ENCODE data around the gene WDR27. TPM values are rescaled to one million over a fixed set of nuclear protein-coding genes. Genes with fewer than 3 reads are reported as not detected.

The WDR27 gene
- polyA plus RNA-seq, 3 donors = 0.95 to 20.5 (median 2.0) TPM

- Histone ChIP-seq H3K36me3 (replicated peaks in 1 of 2; ENCODE audit: control insufficient read depth in 1 of 2, insufficient read depth in 2 of 2, low read length in 2 of 2) (no peaks in the 10 kb centered on the region), H3K27ac (ENCODE audit: low read depth in 1 of 2, low read length in 2 of 2) (no peak overlapping the region), H2AFZ (ENCODE audit: insufficient read depth, low read depth, low read length, poor library complexity, severe bottlenecking) (no peak overlapping the region), H3K4me1 (ENCODE audit: control insufficient read depth in 1 of 2, insufficient read depth in 2 of 2, low read length in 2 of 2) (no peaks in the 10 kb centered on the region), H3K79me2 (ENCODE audit: insufficient read depth, low read length) (no peaks in the 10 kb centered on the region), H3K9me3 (replicated peaks in 1 of 2; ENCODE audit: control insufficient read depth in 1 of 2, insufficient read depth in 1 of 2, low read length in 2 of 2) (peaks cover 13 to 15% of the 10 kb centered on the region in 2 donors), H3K4me2 (replicated peaks; ENCODE audit: extremely low read depth, low read length, poor library complexity, severe bottlenecking) (no peak overlapping the region), H3K27me3 (ENCODE audit: control insufficient read depth in 2 of 2, insufficient read depth in 2 of 2, low read length in 2 of 2) (no peaks in the 10 kb centered on the region), H4K20me1 (ENCODE audit: insufficient read depth, low read length) (no peaks in the 10 kb centered on the region), H3K9ac (ENCODE audit: insufficient read depth, low read length, poor library complexity, severe bottlenecking) (no peak overlapping the region), H3K4me3 (replicated peaks in 1 of 3; ENCODE audit: low read depth in 2 of 3, low read length in 3 of 3) (no peak overlapping the region)
- no peak overlapping the region for H3K27ac Mint-ChIP-seq
- H3K4me3 Mint-ChIP-seq = no peak overlapping the region
- TF ChIP-seq, protein P1, sequence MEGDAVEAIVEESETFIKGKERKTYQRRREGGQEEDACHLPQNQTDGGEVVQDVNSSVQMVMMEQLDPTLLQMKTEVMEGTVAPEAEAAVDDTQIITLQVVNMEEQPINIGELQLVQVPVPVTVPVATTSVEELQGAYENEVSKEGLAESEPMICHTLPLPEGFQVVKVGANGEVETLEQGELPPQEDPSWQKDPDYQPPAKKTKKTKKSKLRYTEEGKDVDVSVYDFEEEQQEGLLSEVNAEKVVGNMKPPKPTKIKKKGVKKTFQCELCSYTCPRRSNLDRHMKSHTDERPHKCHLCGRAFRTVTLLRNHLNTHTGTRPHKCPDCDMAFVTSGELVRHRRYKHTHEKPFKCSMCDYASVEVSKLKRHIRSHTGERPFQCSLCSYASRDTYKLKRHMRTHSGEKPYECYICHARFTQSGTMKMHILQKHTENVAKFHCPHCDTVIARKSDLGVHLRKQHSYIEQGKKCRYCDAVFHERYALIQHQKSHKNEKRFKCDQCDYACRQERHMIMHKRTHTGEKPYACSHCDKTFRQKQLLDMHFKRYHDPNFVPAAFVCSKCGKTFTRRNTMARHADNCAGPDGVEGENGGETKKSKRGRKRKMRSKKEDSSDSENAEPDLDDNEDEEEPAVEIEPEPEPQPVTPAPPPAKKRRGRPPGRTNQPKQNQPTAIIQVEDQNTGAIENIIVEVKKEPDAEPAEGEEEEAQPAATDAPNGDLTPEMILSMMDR (IDR thresholded peaks at IDR 0.05) = no peak
- no peak for DNase-seq
- H3K36me3 Mint-ChIP-seq = no peaks in the 10 kb centered on the region
- intact Hi-C loops (cut with micrococcal nuclease) = no loop called here
- peaks cover 2 to 22% (median 17%) of the 10 kb centered on the region in 7 donors for H3K9me3 Mint-ChIP-seq
- peaks cover 0 to 1% (median 0%) of the 10 kb centered on the region in 3 donors for H3K27me3 Mint-ChIP-seq (ENCODE audit: low read depth in 3 of 3)
- no peaks in the 10 kb centered on the region for H3K4me1 Mint-ChIP-seq
Observed at GRCh38 chr6:169521825-169522224, 180.0 kb downstream of the WDR27 start.

DNA sequence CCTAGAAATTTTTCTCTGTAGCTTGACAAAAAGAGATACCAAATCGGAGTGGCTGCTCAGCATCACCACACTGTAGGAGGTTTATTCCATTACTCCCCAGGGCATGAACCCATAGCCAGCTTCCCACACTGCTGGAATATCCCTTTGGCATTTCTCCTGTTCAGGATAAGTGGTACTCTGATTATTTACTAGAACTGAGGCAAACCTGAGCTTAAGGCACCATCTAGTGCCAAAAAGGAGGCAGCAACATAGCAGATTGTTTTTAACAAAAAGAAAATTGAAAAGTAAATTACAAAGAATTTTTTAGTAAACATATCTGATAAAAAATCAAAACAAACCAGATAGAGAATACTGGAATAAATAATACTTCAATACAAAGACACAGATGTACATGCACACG, 181.7 kb downstream of the WDR27 start:
- Mint-ChIP-seq H3K27me3 (ENCODE audit: low read depth in 3 of 3) (peaks cover 0 to 1% (median 0%) of the 10 kb centered on the region in 3 donors), H3K9me3 (peaks cover 2 to 24% (median 15%) of the 10 kb centered on the region in 7 donors)
- H3K27me3 ChIP-seq (ENCODE audit: control insufficient read depth in 2 of 2, insufficient read depth in 2 of 2, low read length in 2 of 2) = no peaks in the 10 kb centered on the region

More for the DNA sequence above, 181.7 kb downstream of the WDR27 start:
- TF ChIP-seq, protein P1 (IDR thresholded peaks at IDR 0.05) = no peak
- no peak overlapping the region for H3K4me3 Mint-ChIP-seq
- intact Hi-C loops (cut with micrococcal nuclease) = no loop called here
- Histone ChIP-seq H3K27ac (ENCODE audit: low read depth in 1 of 2, low read length in 2 of 2) (no peak overlapping the region), H3K36me3 (replicated peaks in 1 of 2; ENCODE audit: control insufficient read depth in 1 of 2, insufficient read depth in 2 of 2, low read length in 2 of 2) (no peaks in the 10 kb centered on the region), H3K9ac (ENCODE audit: insufficient read depth, low read length, poor library complexity, severe bottlenecking) (no peak overlapping the region), H3K4me3 (replicated peaks in 1 of 3; ENCODE audit: low read depth in 2 of 3, low read length in 3 of 3) (no peak overlapping the region), H3K4me2 (replicated peaks; ENCODE audit: extremely low read depth, low read length, poor library complexity, severe bottlenecking) (no peak overlapping the region), H2AFZ (ENCODE audit: insufficient read depth, low read depth, low read length, poor library complexity, severe bottlenecking) (no peak overlapping the region), H3K9me3 (replicated peaks in 1 of 2; ENCODE audit: control insufficient read depth in 1 of 2, insufficient read depth in 1 of 2, low read length in 2 of 2) (peaks cover 13 to 15% of the 10 kb centered on the region in 2 donors), H3K79me2 (ENCODE audit: insufficient read depth, low read length) (no peaks in the 10 kb centered on the region), H4K20me1 (ENCODE audit: insufficient read depth, low read length) (no peaks in the 10 kb centered on the region), H3K4me1 (ENCODE audit: control insufficient read depth in 1 of 2, insufficient read depth in 2 of 2, low read length in 2 of 2) (no peaks in the 10 kb centered on the region)
- no peaks in the 10 kb centered on the region for H3K36me3 Mint-ChIP-seq
- peak overlapping the region in 1 of 7 donors; percentile 2 for H3K27ac Mint-ChIP-seq
- DNase-seq = no peak
- no CpG with 5 or more reads among the region's 2 CpGs for WGBS (ENCODE audit: insufficient coverage)
- no peaks in the 10 kb centered on the region for H3K4me1 Mint-ChIP-seq

All from CD14-positive monocyte (primary cell).